GM21825 (cell line): ENCODE results near the gene HNRNPLL.
"Not testable (repeated sequence)": the region's sequence is repeated elsewhere in the genome, so short reads cannot be mapped to it uniquely, and the experiment has no call there.

Experiments used
- ATAC-seq: cut with Tn5 transposase; IDR thresholded peaks from one replicate; pipeline ENCODE4 v1.9.1; 2021; ENCODE audit warnings: mild to moderate bottlenecking, moderate library complexity; ENCODE audit not compliant: unreplicated experiment

HNRNPLL gene

DNA sequence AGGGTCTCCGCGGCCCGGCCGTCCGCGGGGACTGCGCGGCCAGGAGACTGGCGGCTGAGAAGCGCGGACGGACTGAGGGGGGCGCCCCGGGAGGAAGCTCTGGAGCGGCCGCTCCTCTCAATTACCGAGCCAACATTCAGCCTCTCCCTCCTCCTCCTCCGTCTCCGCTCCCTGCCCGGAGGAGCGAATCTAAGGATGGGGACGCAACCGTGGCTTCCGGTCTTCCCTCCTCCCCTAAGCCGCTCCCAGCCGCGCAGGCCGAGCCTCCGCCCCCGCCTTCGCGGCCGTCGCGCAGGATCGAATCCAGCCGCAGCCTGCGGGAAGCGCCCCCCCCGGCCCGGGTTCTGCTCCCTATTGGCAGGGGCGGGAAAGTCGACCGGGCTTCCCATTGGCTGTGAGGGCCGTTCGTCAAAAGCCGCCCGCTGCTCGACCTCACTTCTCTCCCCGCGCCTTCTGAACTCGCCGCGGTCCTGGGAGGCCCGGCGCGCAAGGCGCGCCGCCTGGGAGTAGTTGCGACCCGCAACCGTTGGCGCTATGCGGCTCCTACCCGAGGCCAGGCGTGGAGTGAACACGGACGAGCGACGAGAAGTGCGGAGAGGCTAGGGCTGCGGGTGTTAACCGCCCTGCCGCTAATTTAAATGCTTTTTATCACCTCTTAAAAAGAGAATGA lies at the start of gene HNRNPLL:
HNRNPLL (minus strand) TSS at position 197 of the 670 bp plus-strand sequence. CDS start 302 bp downstream, outside the sequence.
- ATAC-seq = peak; percentile 58

DNA sequence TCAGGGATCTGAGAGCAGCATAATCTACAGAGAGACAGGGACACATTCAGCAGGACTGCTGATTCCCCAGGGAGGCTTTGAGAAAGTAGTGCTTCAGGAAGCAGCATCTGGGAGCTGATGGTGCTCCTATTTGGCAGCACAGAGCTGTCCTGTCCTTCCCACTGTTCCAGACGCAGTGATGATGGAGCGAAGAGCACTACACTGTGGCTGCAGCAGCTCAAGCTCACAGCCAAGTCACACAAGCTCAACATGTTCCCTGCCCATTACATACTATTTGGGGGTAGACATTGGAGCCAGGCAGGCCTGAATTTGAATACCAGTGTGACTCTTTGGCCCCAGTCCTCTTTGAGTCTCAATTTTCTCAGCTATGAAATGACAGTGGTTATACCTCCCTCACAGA lies 48.0 kb upstream of the HNRNPLL start:
- no peak for ATAC-seq

DNA sequence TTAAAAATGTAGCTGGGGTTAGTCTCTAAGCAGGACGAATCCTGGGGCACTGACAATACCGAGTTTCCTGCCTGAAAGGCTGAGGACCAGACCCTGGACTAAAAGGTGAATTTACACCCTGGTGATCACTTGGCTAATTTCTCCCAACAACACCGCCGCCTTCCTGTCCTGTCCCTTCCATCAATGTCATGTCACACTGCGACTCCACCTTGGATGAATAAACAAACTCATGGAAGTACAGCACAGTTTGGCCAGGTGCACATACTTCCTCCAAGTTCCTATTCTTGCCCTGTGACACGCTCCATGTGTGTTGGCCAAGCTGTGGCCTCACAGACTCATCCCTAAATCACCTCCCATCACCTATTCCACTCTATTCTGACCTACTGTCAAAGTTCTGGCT lies 47.3 kb upstream of the HNRNPLL start:
- no peak for ATAC-seq

DNA sequence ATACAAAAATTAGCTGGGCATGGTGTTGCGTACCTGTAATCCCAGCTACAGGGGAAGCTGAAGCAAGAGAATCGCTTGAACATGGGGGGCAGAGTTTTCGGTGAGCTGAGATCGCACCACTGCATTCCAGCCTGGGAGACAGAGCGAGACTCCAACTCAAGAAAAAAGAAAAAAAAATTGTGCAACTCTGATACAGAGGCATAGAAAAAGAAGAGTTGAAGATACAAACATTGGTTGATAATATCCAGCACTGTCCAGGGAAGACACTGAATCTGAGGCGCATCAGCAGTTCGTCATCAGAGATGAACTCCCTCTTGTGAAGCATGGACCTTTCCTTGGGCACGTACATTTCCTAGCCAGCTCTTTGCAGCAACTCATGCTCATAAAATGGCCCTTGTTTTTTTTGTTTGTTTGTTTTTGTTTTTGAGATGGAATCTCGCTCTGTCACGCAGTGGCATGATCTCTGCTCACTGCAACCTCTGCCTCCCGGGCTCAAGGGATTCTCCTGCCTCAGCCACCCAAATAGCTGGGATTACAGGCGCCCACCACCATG lies 46.5 kb upstream of the HNRNPLL start:
- no peak for ATAC-seq

DNA sequence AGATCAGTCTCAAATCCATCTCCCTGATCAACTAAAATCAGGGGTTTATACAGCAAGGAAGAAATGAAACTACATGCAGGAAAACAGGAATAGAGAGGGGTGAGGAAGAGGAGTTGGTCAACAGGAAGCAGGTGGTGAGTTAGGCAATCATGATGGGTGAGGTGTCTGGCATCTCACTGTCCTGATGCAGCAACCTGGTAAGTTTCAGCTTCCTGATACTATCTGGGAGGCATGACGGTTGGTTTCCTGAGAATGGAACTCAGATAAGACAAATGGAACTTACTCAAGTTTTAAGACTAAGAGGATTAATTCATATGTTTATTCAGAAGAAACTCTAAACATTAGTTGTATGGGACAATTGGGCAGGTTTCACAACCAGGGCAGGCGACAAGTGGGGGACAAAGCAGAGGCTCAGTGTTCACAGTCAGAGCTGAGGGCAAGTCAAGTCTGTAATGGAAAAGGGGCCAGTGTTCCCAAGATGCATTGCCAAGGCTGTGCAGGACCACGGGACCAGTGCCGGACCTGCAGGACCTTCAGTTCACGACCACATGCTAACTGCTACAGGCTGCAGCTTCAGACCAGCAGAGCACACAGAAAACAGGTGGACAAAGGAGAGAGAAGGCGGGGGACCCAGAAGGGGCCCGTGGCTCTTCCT lies 45.5 kb upstream of the HNRNPLL start:
- ATAC-seq = no peak

DNA sequence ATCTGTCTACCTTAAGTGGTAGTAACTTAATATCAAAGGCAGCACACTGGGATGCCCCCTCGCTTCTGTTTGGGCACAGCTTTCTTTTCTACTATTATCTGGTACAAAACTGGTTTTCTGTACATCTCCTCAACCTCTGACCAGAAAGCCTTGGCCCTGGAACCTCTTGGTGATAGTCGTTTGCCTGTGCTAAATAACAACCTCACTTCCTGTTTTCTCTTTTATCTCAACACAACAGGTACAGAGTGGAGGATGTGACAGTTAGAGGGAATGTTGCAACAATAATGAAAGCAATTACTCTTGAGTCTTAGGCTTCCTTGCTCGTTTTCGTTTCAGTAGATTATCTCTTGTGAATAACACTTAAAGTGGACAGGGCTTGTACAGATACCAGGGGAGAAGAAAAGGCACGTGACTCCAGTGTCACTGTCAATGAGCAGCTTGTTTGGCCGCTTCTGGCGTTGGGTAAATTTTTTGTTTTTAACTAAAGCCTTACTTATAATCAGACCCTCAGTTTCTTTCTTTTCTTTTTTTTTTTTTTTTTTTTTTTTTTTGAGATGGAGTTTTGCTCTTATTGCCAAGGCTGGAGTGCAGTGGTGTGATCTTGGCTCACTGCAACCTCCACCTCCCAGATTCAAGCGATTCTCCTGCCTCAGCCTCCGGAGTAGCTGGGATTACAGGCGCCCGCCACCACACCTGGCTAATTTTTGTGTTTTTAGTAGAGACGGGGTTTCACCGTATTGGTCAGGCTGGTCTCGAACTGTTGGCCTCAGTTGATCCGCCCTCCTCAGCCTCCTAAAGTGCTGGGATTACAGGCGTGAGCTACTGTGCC lies 41.2 kb upstream of the HNRNPLL start:
- not testable (repeated sequence) for ATAC-seq

DNA sequence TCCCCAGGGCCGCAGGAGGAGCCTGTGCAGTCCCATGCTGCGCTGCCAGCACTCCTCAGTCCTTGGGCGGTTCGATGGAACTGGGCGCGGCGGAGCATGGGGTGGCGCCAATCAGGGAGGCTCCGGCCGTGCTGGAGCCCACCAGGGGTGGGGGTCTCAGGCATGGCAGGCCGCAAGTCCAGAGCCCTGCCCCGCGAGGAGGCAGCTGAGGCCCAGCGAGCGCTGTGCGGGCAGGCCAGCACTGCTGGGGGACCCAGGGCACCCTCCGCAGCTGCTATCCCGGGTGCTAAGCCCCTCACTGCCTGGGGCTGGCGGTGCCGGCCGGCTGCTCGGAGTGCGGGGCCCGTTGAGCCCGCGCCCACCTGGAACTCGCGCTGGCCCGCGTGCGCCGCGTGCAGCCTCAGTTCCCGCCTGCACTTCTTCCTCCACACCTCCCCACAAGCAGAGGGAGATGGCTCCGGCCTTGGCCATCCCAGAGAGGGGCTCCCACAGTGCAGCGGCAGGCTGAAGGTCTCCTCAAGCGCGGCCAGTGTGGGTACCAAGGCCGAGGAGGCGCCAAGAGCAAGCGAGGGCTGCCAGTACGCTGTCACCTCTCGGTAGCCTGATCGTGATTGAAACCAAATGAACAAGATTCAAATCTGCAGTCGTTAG lies 40.4 kb upstream of the HNRNPLL start:
- ATAC-seq = no peak

DNA sequence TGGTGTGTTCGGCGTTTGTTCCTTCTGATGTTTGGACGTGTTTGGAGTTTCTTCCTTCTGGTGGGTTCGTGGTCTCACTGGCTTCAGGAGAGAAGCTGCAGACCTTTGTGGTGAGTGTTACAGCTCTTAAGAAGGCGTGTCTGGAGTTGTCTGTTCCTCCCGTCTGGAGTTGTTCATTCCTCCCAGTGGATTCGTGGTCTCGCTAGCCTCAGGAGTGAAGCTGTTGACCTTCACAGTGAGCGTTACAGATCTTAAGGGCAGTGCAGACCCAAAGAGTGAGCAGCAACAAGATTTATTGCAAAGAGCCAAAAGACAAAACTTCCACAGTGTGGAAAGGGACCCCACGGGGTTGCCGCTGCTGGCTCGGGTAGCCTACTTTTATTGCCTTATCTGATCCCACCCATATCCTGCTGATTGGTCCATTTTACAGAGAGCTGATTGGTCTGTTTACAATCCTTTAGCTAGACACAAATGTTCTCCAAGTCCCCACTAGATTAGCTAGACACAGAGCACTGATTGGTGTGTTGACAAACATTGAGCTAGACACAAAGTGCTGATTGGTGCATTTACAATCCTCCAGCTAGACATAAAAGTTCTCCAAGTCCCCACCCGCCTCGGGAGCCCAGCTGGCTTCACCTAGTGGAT lies 39.8 kb upstream of the HNRNPLL start:
- ATAC-seq = not testable (repeated sequence)

DNA sequence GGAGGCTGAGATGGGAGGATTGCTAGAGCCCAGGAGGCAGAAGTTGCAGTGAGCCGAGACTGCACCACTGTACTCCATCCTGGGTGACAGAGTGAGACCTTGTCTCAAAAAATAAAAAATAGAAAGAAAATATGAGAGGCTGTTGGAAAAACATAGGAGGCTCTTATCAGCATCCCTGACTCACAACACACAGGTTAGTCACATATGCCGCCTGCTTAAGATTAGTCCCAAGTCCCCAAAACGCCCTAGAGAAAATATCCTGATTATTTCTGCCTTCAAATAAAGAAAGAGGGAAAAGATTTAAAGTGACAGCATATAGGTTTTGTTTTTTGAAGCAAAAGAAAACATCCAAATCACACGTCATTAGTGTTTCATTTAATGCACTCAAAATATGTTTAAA lies 33.3 kb upstream of the HNRNPLL start:
- no peak for ATAC-seq

DNA sequence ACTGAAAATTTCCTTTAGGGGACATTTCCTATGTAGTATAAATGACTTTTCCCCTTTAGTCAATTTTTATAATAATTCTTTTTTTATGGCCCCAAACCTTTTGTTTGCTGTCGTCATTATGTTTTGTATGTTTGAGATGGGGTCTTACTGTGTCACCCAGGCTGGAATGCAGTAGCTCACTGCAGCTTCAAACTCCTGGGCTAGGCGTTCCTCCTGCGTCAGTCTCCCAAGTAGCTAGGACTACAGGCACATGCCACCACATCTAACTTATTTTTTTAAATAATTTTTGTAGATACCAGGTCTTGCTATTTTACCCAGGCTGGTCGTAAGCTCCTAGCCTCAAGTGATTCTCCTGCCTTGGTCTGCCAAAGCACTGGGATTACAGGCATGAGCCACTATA lies 32.4 kb upstream of the HNRNPLL start:
- ATAC-seq = no peak

DNA sequence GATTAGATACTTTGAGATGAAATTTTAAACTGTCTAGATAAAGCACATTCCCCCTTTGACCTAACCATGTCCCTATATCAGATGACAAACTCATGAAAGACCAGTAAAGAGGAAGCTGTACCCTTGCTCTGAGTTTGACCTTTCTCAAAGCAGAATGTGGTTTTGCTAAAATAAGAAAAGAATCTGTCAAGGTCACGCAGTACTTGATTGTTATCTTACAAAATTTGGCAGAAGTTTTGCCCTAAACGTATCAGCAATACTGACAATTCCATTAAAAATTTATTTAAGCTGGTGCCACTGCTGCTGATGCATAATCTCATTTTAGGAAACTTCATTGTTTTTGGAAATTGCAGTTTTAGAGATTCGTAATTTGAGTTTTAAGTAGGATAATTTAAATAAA lies 32.0 kb upstream of the HNRNPLL start:
- peak; percentile 88 for ATAC-seq

DNA sequence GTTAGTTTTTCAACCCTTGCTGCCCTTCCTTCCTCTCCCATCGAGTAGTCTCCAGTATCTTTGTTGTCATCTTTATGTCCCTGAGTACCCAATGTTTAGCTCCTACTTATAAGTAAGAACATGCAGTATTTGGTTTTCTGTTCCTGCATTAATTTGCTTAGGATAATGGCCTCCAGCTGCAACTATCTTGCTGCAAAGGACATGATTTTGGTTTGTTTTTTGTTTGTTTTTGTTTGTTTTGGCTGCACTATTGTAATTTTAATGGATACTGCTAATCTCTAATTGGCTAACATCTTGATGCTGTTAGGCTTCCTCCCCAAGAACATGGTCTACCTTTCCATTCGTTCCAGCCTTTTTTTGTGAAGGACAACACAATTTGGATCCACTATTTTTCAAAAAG lies 31.2 kb upstream of the HNRNPLL start:
- no peak for ATAC-seq

DNA sequence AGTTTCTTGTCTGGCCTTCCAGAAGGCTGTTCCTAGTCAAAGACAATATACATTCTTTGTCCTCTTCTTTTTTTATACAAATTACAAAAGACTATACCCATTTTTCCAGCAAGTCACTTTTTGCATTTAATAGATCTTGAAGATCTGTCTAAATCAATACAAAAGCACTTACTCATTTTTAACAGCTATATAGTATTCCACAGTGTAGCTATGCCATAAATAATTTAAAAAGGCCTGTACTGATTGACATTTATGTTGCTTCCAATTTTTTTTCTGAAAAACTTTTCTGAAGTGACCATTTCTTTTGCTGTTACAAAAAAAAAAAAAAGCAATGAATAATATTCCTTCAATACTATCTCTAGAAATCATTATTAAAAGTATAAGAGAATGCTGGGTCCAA lies 30.3 kb upstream of the HNRNPLL start:
- no peak for ATAC-seq

DNA sequence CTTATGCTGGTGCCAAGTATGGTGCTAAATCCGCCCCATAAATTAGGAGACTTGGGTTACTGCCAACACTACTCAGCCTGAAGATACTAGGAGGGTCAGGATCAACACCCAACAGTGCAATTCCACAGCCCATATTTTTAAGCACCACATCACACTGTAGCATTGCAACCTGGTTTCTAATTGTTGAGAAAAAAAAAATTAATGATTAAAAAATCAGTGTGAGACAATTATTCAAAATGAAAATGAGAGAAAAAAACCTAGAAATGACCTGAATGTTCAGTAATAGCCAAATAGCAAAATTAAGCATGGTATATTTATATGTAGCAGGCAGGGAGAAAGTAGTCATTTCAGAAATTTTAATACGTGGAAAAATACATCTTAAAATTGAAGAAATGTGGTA lies 29.2 kb upstream of the HNRNPLL start:
- no peak for ATAC-seq

DNA sequence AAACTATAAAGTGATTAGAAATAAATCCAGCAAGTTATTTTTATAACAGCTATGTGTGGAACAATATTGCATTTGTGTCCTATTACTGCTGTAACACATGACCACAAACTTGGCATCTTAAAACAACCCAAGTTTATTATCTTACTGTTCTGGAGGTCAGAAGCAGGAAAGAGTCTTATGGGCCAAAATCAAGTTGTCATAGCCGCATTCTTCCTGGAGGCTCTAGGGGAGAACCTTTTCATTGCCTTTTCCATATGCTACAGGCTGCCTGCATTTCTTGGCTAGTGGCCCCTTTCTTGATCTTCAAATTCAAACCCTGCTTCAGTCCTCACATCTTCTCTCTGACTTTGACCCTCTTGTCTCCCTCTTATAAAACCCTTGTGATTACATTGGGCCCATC lies 27.0 kb upstream of the HNRNPLL start:
- ATAC-seq = no peak

DNA sequence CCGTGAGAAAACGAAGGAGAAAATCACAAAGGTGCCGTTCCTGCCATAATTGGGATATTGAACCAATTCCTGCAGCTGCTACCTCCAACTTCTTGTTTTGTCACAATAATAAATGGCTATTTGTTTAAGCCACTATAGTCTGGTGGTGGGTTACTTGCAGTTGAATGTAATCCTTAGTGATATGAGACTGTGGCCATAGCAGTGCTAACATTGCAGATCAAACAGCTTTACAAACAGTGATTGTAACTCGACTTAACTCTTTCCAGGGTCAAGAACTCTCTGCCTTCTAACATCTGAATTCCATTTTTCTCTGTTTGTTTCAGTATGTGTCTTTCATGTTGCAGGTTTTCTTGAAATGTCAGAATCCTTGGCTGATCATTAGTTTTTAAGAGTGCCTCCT lies 24.7 kb upstream of the HNRNPLL start:
- ATAC-seq = no peak

DNA sequence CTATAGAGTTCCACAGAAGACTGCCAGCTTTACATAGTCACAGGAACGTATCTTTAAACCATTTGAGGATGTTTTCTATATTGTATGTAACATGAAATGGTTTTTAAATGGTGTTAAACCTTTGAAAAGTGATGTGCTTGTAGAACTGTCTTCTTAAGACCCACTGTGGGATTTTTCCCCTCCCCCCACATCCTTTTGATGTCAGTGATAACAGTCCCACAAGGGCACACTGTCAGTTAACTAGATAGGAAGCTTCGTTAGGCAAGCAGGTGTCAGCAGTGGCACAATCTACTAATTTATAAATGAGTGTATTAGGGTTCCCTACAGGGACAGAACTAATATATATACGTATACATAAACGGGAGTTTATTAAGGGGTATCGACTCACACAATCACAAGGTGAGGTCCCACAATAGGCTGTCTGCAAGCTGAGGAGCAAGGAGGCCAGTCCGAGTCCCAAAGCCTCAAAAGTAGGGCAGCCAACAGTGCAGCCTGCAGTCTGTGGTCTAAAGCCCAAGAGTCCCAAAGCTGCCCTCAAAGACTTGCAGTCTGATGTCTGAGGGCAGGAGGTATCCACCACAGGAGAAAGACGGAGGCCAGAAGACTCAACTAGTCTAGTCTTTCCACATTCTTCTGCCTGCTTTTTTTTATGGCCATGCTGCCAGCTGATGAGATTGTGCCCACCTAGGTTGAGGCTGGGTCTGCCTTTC lies 23.8 kb upstream of the HNRNPLL start:
- ATAC-seq = no peak

DNA sequence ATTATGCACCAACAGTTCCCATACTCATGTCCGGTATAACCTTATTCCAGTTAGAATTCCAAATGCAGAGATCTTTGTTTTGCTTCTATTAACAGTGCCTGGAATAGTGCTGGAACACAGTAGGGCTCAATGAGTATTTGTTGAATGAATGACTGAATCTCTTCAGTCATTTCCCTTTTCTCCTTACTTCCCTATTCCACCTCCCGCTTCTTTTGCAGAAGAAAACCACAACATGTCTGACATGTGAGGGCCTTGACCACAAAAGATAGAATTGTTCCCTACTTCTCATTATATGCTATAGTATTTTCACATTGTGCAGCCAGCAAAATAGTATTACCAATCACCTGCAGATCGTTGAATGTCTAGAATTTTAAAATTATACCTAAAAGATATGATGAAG lies 19.5 kb upstream of the HNRNPLL start:
- ATAC-seq = no peak

DNA sequence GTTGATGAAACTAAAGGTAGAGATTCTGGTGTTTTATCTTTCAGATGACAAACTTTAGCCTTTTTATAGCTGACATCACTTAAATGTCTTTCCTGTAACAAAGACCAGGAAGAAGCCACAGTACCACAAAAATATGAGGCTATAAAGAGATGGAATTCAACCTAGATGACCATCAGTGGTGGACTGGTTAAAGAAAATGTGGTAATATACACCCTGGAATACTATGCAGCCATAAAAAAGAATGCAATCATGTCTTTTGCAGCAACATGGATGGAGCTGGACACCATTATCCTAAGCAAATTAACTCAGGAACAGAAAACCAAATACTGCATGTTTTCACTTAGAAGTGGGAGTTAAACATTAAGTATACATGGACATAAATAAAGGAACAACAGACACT lies 18.3 kb upstream of the HNRNPLL start:
- no peak for ATAC-seq
